Fibroblast of lung (primary cell): ENCODE measurements around the gene PRRC2B.

ENCODE experiments used
- CTCF ChIP-seq, 2 donors: IDR thresholded peaks in 1 of 2; conservative IDR thresholded peaks in 1 of 2; 1 replicate in 1 of 2; 2 replicates in 1 of 2; pipeline ENCODE4 v1.5.1; 2011 to 2012; ENCODE audit warnings: low read length in 2 of 2, control low read depth in 1 of 2, inconsistent platforms in 1 of 2, low read depth in 1 of 2, mild to moderate bottlenecking in 1 of 2
- EZH2 ChIP-seq: IDR thresholded peaks from 2 replicates; pipeline ENCODE4 v1.5.1; 2012; ENCODE audit warnings: low read length, control low read depth, mild to moderate bottlenecking; ENCODE audit errors: missing control alignments

GRCh38 chr9:131494296-131494870 lies 100.5 kb downstream of the PRRC2B start:
- TF ChIP-seq CTCF (conservative IDR thresholded peaks at IDR 0.05 in 1 of 2, IDR thresholded peaks at IDR 0.05 in 1 of 2; ENCODE audit: low read depth in 1 of 2, low read length in 2 of 2) (no peak), EZH2 (no peak)
